Upper lobe of left lung (tissue), 4 donors: ENCODE data around the gene PPP6R1.

Experiments used
- EP300 ChIP-seq, 4 donors: sonication (generic); formaldehyde crosslinking; IDR thresholded peaks; one replicate each; pipeline ENCODE4 v1.5.1; 2017; ENCODE audit warnings: antibody characterized with exemption in 4 of 4, control low read depth in 2 of 4
- POLR2A ChIP-seq, 4 donors: fragments of 450-650 bp; IDR thresholded peaks; one replicate each; pipeline ENCODE4 v1.5.1; 2016 to 2017; ENCODE audit warnings: antibody characterized with exemption in 4 of 4, mild to moderate bottlenecking in 2 of 4
- POLR2AphosphoS5 ChIP-seq, 2 donors: sonication (generic); formaldehyde crosslinking; IDR thresholded peaks; one replicate each; pipeline ENCODE4 v1.5.1; 2017; ENCODE audit warnings: antibody characterized with exemption in 2 of 2
- TF ChIP-seq, protein P1 (sequence below), 6 experiments: fragments of 450-650 bp in 4 of 6; fragments of 200-600 bp in 2 of 6; sonication (generic) in 2 of 6; IDR thresholded peaks; one replicate each; pipeline ENCODE4 v1.5.1; 2016 to 2019; ENCODE audit warnings: antibody characterized with exemption in 6 of 6

DNA sequence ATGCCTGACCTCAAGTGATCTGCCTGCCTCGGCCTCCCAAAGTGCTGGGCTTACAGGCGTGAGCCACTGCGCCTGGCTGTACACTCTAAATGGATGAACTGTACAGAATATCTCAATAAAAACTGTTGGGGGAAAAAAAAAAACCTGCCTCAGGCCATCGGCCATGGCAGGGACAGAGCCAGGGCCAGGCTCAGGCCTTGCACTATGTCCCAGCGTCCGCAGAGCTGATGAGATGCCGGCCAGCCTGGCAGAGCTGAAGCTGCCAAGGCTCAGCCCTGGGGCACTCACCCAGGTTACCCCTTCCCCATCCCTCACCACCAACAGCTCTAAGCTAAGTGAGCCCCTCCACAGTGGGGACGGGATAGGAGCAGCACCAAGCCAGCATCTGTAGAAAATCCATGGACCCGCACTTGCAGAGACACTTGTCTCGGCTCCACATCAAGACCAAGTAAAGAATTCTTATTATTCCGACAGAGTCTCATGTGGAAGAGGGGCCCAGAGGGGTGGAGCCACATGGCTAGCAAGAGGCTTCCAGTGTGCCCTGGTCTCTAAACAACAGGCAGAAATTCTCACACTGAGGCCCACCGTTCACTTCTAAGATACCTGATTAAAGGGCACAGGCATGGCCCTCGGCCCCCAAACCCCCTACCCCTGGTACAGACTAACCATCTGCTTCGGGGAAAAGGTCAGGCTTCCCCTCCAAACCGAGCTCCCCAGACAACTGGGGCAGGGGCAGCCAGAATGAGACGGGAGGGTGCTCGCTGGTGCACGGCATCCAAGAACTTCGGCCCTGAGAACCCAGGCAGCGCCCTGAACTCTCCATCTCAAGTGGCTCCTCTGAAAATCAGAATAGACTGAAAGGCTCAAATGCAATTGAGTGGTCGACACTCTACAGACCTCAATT lies 5.8 kb downstream of the PPP6R1 start:
- no peak for TF ChIP-seq POLR2A (IDR thresholded peaks at IDR 0.05)
- no peak for TF ChIP-seq POLR2AphosphoS5 (IDR thresholded peaks at IDR 0.05)
- TF ChIP-seq, protein P1, sequence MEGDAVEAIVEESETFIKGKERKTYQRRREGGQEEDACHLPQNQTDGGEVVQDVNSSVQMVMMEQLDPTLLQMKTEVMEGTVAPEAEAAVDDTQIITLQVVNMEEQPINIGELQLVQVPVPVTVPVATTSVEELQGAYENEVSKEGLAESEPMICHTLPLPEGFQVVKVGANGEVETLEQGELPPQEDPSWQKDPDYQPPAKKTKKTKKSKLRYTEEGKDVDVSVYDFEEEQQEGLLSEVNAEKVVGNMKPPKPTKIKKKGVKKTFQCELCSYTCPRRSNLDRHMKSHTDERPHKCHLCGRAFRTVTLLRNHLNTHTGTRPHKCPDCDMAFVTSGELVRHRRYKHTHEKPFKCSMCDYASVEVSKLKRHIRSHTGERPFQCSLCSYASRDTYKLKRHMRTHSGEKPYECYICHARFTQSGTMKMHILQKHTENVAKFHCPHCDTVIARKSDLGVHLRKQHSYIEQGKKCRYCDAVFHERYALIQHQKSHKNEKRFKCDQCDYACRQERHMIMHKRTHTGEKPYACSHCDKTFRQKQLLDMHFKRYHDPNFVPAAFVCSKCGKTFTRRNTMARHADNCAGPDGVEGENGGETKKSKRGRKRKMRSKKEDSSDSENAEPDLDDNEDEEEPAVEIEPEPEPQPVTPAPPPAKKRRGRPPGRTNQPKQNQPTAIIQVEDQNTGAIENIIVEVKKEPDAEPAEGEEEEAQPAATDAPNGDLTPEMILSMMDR (IDR thresholded peaks at IDR 0.05) = no peak
- TF ChIP-seq EP300 (IDR thresholded peaks at IDR 0.05) = no peak
